Caco-2 (cell line): ENCODE data around the gene KRTAP16-1. TPM values are rescaled to one million over a fixed set of nuclear protein-coding genes. Genes with fewer than 3 reads are reported as not detected.

Experiments
- BruUV-seq: library from RNA; stranded (reverse); fragments of 400-500 nt; replicated peaks from 2 replicates; lab custom pipeline; 2021; lab: Mats Ljungman, UMichigan
- CTCF ChIA-PET: fragments of 300-600 bp; sonication (Branson Sonifier 250); formaldehyde crosslinking; loops from one replicate; lab custom pipeline; 2022; ENCODE audit warnings: antibody characterized with exemption; lab: Charles Lee
- POLR2A ChIA-PET: fragments of 300-600 bp; sonication (Branson Sonifier 250); formaldehyde crosslinking; loops from one replicate; lab custom pipeline; 2022; ENCODE audit warnings: antibody characterized with exemption; lab: Charles Lee
- DNase-seq, 2 experiments: peaks; one replicate each; pipeline versions ENCODE4 v3.0.0 to v3.0.0-alpha.2; 2020 to 2022
- H3K27me3 ChIP-seq: replicated peaks from 2 replicates; pipeline ENCODE4 v1.6.0; 2011; ENCODE audit warnings: low read length; ENCODE audit not compliant: control insufficient read depth, insufficient read depth
- H3K36me3 ChIP-seq: 2 replicates; pipeline ENCODE4 v1.5.1; 2011; ENCODE audit warnings: low read length; ENCODE audit not compliant: control insufficient read depth, insufficient read depth
- H3K4me1 ChIP-seq: fragments of 250-450 bp; sonication (Bioruptor Pico); 2 replicates; pipeline ENCODE4 v1.5.1; 2020; ENCODE audit warnings: mild to moderate bottlenecking
- H3K4me3 ChIP-seq: 2 replicates; pipeline ENCODE4 v1.5.1; 2011; ENCODE audit warnings: low read depth, mild to moderate bottlenecking, control low read depth, low read length
- H3K9me3 ChIP-seq: fragments of 250-450 bp; sonication (Bioruptor Pico); 2 replicates; pipeline ENCODE4 v1.5.1; 2020; ENCODE audit warnings: mild to moderate bottlenecking, moderate library complexity
- H3K27ac Mint-ChIP-seq: one replicate; pipeline ENCODE4 v1.8.0; 2022; ENCODE audit warnings: mixed read lengths; ENCODE audit not compliant: unreplicated experiment
- H3K27me3 Mint-ChIP-seq: one replicate; pipeline ENCODE4 v1.8.0; 2022; ENCODE audit warnings: mixed read lengths; ENCODE audit not compliant: insufficient read depth, unreplicated experiment
- H3K36me3 Mint-ChIP-seq: one replicate; pipeline ENCODE4 v1.8.0; 2022; ENCODE audit warnings: mild to moderate bottlenecking, mixed read lengths; ENCODE audit not compliant: insufficient read depth, unreplicated experiment
- H3K4me1 Mint-ChIP-seq: one replicate; pipeline ENCODE4 v1.8.0; 2022; ENCODE audit warnings: low read depth, mixed read lengths; ENCODE audit not compliant: unreplicated experiment
- H3K4me3 Mint-ChIP-seq: one replicate; pipeline ENCODE4 v1.8.0; 2022; ENCODE audit warnings: mild to moderate bottlenecking, moderate library complexity, mixed read lengths; ENCODE audit not compliant: unreplicated experiment
- H3K9me3 Mint-ChIP-seq: one replicate; pipeline ENCODE4 v1.8.0; 2022; ENCODE audit warnings: mixed read lengths; ENCODE audit not compliant: unreplicated experiment
- CTCF ChIP-seq, 2 experiments: fragments of 200-600 bp in 1 of 2; IDR thresholded peaks; 1 replicate in 1 of 2; 2 replicates in 1 of 2; pipeline versions ENCODE4 v1.5.1 to v1.8.0; 2011 to 2022; ENCODE audit warnings: antibody characterized with exemption in 1 of 2, control low read depth in 1 of 2, inconsistent platforms in 1 of 2, low read depth in 1 of 2, low read length in 1 of 2, mild to moderate bottlenecking in 1 of 2, moderate library complexity in 1 of 2; ENCODE audit not compliant: insufficient read depth in 1 of 2, severe bottlenecking in 1 of 2, unreplicated experiment in 1 of 2
- intact Hi-C: fragments of 100-400 bp; cut with micrococcal nuclease; formaldehyde crosslinking; loops from one replicate; pipeline ENCODE4 v1.10.0; 2022; ENCODE audit not compliant: unreplicated experiment
- total RNA-seq: library from RNA; stranded (reverse); gene quantifications from 2 replicates; pipeline ENCODE4 v1.2.3, GENCODE V29; 2022

KRTAP16-1 gene
- total RNA-seq, 1 experiment from 2014 or later: not detected

GRCh38 chr17:41324180-41325075 is 15.3 kb upstream of the KRTAP16-1 start:
- H3K9me3 Mint-ChIP-seq: peaks cover 17% of the 10 kb centered on the region
- Histone ChIP-seq H3K9me3 (peaks cover 8% of the 10 kb centered on the region), H3K4me3 (no peak overlapping the region), H3K36me3 (no peaks in the 10 kb centered on the region), H3K4me1 (peaks cover 4% of the 10 kb centered on the region; the same call in 1 of the 2 replicates), H3K27me3 (no peaks in the 10 kb centered on the region)
- ChIA-PET POLR2A (interaction anchor here (0.5 kb wide), 1 partner anchor 665 kb away, joined by 5 read pairs; no protein-coding TSS in a partner anchor), CTCF (interaction anchor here (1.7 kb wide), 1 partner anchor 10 kb away, joined by 4 read pairs; no protein-coding TSS in a partner anchor)
- peak; percentile 70 to 76 for DNase-seq
- no TSS peak for BruUV-seq
- no peaks in the 10 kb centered on the region for H3K27me3 Mint-ChIP-seq
- H3K4me1 Mint-ChIP-seq: peaks cover 10% of the 10 kb centered on the region
- no peak overlapping the region for H3K4me3 Mint-ChIP-seq
- no peaks in the 10 kb centered on the region for H3K36me3 Mint-ChIP-seq
- TF ChIP-seq CTCF (IDR thresholded peaks at IDR 0.05; ENCODE audit: insufficient read depth in 1 of 2, low read depth in 1 of 2, low read length in 1 of 2, severe bottlenecking in 1 of 2, unreplicated experiment in 1 of 2): peak; percentile 28 to 78
- peak overlapping the region; percentile 26 for H3K27ac Mint-ChIP-seq
- intact Hi-C loops: loop anchor here (5.0 to 10.0 kb wide), 5 partner anchors 170 to 522 kb away; partner anchors contain the start of genes KRTAP2-3 and KRTAP2-4

GRCh38 chr17:41322903-41323895 is 14.1 kb upstream of the KRTAP16-1 start:
- Mint-ChIP-seq H3K4me3 (no peak overlapping the region), H3K36me3 (no peaks in the 10 kb centered on the region), H3K27me3 (no peaks in the 10 kb centered on the region), H3K9me3 (peaks cover 22% of the 10 kb centered on the region), H3K27ac (peak overlapping the region; percentile 76), H3K4me1 (peaks cover 10% of the 10 kb centered on the region)
- intact Hi-C loops: loop anchor here (1.0 to 10.0 kb wide), 6 partner anchors 172 to 521 kb away; partner anchors contain the start of genes KRTAP2-3 and KRTAP2-4
- CTCF ChIA-PET: interaction anchor here (0.7 to 1.7 kb wide), 11 partner anchors 9 to 519 kb away, joined by 3 to 13 read pairs (median 4); no protein-coding TSS in a partner anchor
- no peaks in the 10 kb centered on the region for H3K27me3 ChIP-seq
- TF ChIP-seq CTCF (IDR thresholded peaks at IDR 0.05; ENCODE audit: insufficient read depth in 1 of 2, low read depth in 1 of 2, low read length in 1 of 2, severe bottlenecking in 1 of 2, unreplicated experiment in 1 of 2): no peak
- H3K36me3 ChIP-seq: no peaks in the 10 kb centered on the region
- no peak overlapping the region for H3K4me3 ChIP-seq
- H3K9me3 ChIP-seq: peaks cover 13% of the 10 kb centered on the region
- no TSS peak for BruUV-seq
- POLR2A ChIA-PET: interaction anchor here (1.0 kb wide), 1 partner anchor 365 kb away, joined by 3 read pairs; the partner anchor contains the start of gene EIF1
- H3K4me1 ChIP-seq: peaks cover 4% of the 10 kb centered on the region; the same call in 1 of the 2 replicates
- DNase-seq: no peak
